GM19463 (cell line): ENCODE measurements around the gene DNMT3L.
"Not testable (repeated sequence)": the region's sequence is repeated elsewhere in the genome, so short reads cannot be mapped to it uniquely, and the experiment has no call there.

Experiments
- ATAC-seq: cut with Tn5 transposase; IDR thresholded peaks from one replicate; pipeline ENCODE4 v1.9.1; 2021; ENCODE audit warnings: mild to moderate bottlenecking, moderate library complexity; ENCODE audit not compliant: unreplicated experiment

The DNMT3L gene

DNA sequence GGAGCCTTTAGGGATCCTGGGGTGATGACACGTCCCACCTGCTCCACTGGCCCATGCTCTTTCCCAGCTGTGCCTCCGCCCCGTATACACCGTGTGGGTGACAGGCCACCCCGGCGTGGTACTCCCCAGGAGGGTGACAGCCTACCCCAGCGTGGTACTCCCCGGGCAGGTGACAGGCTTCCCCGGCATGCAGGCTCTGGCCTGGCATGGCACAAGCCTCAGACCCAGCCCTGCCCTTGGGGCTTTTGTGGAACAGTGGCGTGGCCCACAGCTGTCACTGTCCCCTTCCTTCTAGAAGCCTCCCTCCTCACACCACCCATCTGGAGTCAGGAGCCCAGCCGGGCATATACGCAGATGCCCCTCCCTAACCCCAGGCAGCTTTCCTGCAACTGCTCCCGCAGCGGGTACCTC is 33.5 kb upstream of the DNMT3L start:
- no peak for ATAC-seq

DNA sequence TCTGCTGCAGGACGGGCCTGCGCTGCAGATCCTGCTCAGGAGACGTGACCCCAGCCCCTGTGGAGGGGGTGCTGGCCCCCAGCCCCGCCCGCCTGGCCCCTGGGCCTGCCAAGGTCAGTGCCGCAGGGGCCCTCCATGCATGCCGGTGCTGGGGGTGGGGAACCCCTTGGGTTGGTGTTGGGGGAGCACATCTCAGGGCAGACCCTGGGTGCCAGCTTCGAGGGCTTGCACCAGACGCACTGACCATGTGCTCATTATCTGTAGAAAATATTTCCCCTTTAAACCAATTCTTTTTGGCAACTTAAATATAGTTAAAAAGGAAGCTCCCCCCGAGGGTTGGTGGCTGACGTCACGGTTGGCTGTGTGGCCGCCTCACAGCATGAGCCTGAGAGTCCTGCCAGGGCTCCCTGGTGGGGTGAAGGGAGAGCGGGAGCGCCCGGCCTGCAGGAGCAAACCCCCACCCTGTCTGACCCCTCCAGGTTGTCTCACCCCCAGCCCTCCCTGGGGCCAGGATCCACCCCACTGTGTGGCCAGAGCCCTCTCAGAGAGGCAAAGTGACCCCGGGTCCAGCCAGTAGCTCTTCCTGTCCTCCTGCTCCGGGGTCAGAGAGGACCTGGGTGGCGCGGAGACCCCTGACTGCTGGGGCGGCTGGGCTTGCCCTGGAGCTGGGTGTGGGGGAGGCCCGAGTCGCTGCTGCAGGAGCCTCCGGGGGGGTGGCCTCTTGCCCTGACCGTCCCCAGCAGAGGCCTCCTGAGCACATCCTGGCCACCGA is 32.9 kb upstream of the DNMT3L start:
- ATAC-seq: no peak

DNA sequence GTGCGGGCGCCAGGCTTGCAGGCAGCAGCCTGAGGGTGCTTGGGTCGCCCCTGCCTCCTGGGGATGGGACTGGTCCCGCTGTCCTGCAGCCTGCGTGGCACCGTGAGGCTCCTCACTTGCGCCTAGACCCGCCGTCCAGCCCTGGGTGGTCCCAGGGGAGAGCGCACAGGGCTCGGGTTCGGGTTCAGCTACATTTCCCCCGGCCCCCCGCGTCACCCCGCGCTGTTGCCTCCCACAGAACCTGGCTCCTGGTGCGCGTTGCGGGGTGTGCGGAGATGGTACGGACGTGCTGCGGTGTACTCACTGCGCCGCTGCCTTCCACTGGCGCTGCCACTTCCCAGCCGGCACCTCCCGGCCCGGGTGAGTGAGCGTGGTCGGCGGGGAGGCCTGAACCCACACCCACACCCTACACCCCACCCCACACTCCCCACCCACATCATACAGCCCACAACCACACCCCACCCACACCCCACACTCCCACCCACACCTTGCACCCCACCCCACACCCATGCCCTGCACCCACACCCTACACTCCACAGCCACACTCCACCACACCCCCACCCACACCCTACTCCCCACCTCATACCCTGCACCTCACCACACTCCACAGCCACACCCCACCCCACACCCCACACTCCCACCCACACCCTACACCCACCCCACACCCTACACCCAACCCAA is 32.0 kb upstream of the DNMT3L start:
- ATAC-seq: no peak

DNA sequence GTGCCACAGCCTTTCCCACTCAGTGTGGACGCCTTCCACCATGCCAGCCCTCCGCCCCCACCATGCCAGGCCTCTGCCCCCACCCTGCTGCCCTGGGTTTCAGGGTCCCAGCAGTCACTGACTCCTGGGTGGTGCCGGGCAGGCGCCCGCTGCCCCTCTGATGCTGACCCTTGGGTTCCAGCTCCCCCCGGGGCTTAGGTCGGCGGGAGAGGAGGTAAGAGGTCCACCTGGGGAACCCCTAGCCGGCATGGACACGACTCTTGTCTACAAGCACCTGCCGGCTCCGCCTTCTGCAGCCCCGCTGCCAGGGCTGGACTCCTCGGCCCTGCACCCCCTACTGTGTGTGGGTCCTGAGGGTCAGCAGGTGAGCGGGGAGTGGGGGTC is 31.1 kb upstream of the DNMT3L start:
- ATAC-seq: no peak

DNA sequence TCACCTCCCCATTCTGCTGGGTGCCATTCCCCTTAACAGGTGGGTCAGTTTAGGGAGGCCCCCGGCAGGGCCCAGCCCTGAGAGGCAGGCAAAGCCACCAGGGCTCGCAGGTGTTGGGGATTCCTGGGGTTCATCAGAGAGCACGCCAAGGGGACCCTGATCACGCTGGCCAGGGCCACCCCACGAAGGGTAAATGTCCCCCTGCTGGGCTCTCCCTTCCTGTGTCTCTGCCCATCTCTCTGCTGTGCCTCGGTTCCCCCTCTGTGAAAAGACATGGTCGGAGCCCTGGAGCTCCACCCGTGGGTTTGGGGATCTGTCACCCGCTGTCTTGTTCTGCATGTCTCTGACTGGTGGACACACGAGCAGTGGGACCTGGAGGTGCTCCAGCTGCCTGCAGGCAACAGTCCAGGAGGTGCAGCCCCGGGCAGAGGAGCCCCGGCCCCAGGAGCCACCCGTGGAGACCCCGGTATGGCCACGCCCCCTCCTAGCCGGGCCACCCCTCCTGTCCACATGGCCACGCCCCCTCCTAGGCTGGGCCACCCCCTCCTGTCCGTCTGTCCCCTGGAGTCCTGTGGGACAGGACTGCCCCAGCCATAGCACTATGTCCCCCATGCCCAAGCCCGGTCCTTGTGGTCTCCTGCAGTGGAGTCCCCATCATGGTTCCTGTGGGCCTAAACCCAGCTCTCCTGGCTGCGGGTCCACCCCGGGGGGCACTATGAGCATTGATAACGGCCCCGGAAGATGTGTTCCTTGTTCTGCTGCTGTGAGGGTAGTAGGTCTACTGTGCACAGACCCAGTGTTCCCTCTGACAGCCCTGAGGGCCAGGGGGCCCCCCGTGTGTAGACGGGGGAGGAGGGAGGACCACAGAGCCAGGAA is 30.5 kb upstream of the DNMT3L start:
- ATAC-seq: no peak

DNA sequence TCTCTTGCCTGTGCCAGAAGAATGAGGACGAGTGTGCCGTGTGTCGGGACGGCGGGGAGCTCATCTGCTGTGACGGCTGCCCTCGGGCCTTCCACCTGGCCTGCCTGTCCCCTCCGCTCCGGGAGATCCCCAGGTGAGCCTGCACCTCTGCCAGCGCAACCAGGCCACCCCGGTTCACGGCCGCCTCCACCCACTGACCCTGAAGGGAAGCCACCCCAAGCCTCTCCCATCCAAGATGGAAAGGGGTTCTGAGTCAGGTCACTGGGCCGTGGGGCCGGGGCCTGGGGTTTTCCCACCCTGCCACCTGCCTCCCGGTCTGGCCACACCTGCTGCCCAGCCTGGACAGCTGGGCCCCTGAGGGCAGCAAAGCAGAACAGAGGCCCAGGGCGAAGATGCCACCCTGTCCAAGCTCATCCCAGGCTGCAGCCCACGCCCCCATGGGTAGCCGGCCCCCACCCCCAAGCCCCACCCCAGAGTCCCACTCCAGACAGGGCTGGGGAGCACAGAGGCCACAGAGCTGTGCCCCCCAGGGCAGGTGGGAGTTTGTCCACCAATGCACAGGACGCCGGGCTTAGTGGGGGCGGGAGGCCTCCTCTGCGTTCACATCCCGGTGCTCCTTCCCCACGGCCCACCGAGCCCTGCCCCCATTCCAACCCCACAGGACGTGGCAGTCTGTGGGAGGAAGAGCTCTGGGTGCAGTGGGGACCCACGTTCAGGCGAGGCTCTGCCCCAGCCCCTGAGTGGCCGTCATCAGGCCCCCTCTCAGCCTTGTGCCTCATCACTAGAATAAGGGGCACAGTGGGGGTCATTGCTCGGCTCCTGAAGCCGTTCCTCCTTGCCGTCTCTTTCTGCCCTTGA is 29.6 kb upstream of the DNMT3L start:
- no peak for ATAC-seq

DNA sequence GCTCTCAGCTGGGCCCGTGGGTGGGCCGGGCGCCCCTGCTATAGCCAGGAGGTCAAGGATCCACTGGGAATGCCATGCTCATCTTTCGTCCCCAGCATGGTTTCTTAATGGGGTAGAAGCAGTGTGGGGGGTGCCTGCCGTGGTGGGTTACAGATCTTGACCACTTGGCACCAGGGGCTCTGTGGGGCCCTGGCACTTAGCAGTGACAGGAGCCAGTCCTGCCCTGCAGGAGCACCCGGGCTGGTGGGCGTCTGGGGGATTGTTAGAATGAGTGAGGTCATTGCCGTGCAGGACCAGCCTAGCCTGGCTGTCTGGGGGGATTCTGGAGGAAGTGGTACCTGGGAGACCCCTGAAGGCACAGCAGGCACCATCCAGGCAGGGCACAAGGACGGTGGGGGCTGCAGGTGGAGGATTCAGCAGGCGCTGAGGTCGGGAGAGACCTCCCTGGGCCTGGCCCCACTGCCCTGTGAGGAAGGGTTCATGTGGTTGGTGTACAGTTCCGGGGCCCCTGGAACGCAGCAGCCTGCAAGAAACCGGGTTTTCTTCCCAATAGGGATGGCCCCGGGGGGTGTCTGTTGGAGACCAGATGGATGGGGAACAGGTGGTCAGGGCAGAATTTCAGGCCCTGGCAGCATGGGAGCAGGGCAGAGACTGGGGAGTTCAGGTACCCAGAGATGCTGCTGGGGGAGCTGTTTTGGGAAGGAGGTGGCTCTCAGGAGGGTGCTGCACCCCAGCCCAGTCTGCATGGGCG is 28.8 kb upstream of the DNMT3L start:
- ATAC-seq: no peak

DNA sequence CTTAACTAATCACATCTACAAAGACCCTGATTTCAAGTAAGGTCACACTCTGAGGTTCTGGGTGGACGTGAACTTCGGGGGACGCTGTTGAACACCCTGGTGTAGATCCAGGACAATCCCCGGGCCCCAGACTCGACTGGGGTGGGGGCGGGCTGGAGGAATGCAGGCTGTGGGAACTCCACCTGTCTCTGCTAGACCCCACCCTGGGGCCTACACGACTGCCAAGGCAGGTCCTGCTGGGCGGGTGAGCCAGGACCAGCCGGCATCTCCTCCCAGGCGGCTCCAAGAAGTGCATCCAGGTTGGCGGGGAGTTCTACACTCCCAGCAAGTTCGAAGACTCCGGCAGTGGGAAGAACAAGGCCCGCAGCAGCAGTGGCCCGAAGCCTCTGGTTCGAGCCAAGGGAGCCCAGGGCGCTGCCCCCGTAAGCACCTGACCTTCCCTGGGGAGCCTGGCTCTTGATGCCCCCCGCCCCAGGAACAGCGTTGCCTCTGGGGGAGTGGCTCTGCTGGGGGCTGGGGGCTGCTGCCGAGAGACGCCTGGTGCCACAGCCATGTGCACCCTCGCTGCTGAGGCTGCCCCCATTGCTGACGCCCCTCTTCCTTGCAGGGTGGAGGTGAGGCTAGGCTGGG is 27.8 kb upstream of the DNMT3L start:
- no peak for ATAC-seq

DNA sequence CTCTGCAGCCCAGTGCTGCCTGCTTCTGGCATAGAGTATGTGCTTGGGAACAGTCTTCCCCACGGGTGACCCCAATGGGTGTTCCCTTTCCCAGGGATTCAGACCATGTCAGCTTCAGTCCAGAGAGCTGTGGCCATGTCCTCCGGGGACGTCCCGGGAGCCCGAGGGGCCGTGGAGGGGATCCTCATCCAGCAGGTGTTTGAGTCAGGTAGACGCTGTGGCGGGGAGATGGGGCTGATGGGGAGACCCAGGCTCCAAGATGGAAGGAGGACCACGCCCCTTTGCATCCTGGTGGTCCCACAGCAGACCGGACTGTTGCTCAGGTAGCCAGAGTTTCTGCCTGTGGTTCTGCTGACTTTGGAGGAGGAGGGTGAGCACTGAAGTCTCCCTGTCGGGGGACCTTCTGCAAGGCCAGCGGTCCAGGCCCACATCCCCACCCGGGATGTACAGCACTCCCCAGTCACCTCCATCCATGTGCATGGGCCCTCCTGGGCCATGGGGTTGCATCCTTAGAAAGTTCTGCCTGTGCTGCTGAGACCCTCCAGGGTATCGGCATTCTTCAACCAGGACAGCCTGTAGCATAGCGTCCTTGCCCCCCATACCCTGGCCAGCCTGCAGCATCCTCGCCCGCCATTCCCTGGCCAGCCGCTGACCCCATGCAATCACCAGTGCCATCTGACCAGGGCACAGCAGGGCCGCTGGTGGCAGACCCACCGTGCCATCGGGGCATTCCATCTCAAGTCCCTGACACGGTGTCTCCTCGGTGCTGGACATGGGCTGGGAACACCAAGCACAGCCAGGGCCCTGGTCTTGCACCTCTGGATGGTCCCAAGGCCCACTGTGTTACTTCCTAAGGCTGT is 26.8 kb upstream of the DNMT3L start:
- ATAC-seq: no peak

DNA sequence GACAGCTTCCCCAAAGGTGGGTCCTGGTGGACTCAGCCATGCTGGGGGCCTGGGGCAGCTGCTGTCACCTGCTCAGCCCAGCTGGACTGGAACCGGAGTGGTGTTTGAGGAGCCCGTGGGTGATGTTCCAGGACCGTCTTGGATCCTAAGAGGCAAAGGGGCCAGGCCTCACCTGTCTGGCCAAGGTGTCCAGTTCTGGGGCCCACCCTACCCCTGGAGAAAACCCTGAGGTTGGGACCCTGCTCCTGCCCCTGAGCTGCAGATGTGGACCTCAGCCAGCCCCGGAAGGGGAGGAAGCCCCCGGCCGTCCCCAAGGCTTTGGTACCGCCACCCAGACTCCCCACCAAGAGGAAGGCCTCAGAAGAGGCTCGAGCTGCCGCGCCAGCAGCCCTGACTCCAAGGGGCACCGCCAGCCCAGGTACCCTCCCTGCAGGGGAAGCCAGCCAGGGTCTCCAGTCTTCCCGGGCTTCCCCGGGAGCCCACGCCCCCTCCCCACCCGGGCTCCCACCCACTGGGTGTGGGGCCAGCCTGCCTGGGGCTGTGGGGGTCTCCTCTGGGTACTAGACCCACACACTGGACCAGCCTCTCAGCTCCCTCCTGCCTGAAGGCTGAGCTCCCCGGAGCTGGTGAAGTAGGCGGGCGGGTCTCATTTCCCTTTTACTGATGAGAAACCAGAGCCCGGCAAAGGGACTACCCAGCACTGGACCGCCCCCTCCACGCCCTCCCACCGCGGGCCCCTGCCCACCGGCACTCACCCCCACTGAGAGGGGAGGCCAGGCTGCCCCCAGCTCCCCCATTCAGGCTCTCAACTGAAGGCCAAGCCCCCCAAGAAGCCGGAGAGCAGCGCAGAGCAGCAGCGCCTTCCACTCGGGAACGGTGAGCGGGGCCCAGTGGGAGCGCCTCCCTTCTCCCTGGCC is 25.3 kb upstream of the DNMT3L start:
- ATAC-seq: no peak

DNA sequence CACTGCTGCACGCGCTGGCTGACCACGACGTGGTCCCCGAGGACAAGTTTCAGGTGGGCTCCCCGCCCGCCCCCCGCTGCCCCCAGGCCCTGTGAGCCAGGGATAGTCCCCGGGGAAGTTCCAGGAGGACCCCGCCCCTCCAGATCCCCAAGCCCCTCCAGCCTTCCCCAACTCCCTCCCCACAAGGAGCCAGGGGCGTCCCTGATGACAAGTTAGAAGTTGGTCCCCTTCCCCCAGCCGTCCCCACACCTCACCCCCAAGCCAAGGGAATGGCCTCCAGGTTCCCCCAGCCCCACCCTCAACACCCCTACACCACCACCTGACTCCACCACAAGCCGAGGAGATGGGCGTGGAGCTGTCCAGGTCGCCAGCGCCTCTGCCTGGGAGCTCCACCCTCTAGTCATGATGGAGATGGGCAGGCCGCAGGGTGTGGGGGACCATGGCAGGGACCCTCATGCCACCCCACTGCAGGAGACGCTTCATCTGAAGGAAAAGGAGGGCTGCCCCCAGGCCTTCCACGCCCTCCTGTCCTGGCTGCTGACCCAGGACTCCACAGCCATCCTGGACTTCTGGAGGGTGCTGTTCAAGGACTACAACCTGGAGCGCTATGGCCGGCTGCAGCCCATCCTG is 24.5 kb upstream of the DNMT3L start:
- no peak for ATAC-seq

DNA sequence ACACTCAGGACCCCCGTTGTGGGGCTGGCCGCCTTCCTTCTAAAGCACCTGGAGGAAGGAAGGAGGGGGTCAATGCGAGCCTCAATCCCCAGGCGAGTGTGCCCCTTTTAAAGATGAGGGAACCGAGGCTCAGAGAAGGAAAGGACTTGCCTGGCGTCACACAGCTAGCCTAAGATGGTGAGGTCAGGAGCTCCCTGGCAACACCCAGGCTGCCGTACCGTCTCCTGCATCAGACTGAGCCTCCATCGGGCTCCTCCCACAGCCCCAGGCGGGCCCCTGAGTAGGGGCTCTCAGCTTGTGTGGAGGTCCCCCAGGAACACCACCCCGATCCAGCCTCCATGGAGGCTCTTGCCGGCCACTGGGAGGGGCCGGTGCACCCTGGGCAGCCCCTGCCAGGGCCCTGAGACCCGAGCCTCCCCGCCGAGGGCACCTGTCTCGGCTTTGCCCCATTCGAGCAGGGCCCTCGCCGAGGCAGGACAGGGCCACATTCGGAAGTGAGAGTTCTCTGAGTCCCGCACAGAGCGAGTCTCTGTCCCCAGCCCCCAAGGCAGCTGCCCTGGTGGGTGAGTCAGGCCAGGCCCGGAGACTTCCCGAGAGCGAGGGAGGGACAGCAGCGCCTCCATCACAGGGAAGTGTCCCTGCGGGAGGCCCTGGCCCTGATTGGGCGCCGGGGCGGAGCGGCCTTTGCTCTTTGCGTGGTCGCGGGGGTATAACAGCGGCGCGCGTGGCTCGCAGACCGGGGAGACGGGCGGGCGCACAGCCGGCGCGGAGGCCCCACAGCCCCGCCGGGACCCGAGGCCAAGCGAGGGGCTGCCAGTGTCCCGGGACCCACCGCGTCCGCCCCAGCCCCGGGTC is 23.7 kb upstream of the DNMT3L start, which contains the start of gene AIRE:
Gene AIRE (plus strand): TSS at position 739 of the 855 bp plus-strand sequence. CDS start 131 bp downstream, outside the sequence.
- ATAC-seq: no peak

DNA sequence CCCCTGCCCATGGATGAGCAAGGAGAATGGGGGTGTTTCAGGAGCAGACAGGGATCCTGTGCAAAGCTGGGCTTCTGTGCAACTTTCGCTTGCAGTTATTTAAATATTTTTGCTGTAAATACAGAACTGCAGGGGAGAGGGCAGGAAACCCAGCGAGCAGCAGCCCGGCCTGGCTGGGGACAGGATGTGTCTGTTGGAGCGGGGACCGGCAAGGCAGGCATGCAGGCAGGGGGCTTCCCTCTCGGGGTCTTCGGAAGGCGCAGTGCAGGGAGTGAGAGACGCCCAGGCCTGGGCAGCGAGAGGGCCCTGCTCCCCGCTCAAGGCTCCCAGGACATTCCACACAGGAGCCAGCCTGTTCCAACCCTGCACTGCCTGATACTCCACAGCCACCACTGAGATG is 22.3 kb upstream of the DNMT3L start:
- ATAC-seq: no peak

DNA sequence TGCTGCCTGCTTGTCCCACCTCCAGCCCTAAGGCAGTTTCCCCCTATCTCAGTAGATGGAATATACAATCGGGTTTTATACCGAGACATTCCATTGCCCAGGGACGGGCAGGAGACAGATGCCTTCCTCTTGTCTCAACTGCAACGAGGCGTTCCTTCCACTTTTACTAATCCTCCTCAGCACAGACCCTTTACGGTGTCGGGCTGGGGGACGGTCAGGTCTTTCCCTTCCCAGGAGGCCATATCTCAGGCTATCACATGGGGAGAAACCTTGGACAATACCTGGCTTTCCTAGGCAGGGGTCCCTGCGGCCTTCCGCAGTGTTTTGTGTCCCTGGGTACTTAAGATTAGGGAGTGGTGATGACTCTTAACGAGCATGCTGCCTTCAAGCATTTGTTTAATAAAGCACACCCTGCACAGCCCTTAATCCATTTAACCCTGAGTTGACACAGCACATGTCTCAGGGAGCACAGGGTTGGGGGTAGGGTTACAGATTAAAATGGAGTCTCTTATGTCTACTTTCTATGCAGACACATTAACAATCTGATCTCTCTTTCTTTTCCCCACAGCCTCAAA is 21.6 kb upstream of the DNMT3L start:
- ATAC-seq: not testable (repeated sequence)

DNA sequence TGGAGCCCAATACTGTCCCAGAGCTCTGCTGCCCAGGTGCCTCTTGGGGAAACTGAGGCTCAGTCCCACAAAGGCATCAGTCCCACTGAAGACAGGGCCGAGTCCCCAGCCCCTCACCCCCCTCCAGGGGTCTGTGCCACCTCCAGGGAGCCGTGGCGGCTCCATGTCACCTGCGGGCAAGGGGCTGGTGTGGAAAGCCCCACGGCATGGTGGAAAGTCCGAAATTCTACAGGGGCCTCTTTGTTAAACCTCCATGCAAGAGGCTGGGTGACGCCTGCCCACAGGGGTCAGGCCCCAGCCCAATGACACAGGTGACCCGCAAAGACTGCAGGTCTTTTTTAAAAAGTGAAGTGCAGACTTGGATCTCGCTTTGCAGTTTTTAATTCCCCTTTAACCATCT is 20.7 kb upstream of the DNMT3L start:
- ATAC-seq: no peak

DNA sequence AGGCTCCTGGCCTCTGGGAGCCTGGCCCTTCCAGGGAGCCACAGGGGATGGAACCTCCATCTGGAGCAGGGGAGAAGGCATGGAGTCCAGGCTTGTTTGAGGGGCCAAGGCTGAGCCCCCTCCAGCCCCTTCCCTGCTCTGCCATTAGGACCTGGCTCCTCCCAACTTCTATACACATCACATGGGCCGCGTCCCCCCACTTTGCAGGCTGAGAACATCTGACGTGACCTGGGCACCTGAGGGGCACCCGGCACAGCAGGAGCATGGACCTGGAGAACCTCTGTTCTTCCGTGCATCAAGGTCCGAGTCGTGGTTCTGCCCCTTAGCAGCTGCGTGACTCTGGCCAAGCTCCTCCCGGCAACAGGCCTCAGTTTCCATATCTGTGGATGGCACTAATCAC is 20.1 kb upstream of the DNMT3L start:
- ATAC-seq: no peak
